Skeletal muscle tissue (tissue), 4 donors: Measurements from ENCODE around the gene TRAPPC2. TPM values are rescaled to one million over a fixed set of nuclear protein-coding genes. Genes with fewer than 3 reads are reported as not detected.

Experiments used
- H3K27ac ChIP-seq: one replicate; pipeline ENCODE4 v1.7.0; 2013; ENCODE audit warnings: mild to moderate bottlenecking, low read depth, low read length, inconsistent platforms
- H3K27me3 ChIP-seq, 3 donors: one replicate each; pipeline ENCODE4 v1.7.0; 2013; ENCODE audit warnings: low read length in 3 of 3; ENCODE audit not compliant: control insufficient read depth in 3 of 3, insufficient read depth in 3 of 3
- H3K36me3 ChIP-seq, 3 donors: one replicate each; pipeline ENCODE4 v1.7.0; 2013; ENCODE audit warnings: low read length in 3 of 3; ENCODE audit not compliant: control insufficient read depth in 3 of 3, insufficient read depth in 3 of 3
- H3K4me1 ChIP-seq, 3 donors: one replicate each; pipeline ENCODE4 v1.7.0; 2013; ENCODE audit warnings: low read length in 3 of 3, mild to moderate bottlenecking in 3 of 3; ENCODE audit not compliant: control insufficient read depth in 3 of 3, insufficient read depth in 3 of 3
- H3K4me3 ChIP-seq, 3 donors: one replicate each; pipeline ENCODE4 v1.7.0; 2013; ENCODE audit warnings: low read length in 3 of 3
- H3K9ac ChIP-seq, 3 donors: one replicate each; pipeline ENCODE4 v1.7.0; 2013; ENCODE audit warnings: low read length in 3 of 3, mild to moderate bottlenecking in 3 of 3, moderate library complexity in 2 of 3, low read depth in 1 of 3
- H3K9me3 ChIP-seq, 3 donors: one replicate each; pipeline ENCODE4 v1.7.0; 2013; ENCODE audit warnings: low read length in 3 of 3; ENCODE audit not compliant: control insufficient read depth in 3 of 3
- total RNA-seq: library from RNA; depleted of rRNA; stranded (reverse); fragments of >200 nt; gene quantifications from one replicate; pipeline ENCODE4 v1.2.3, GENCODE V29; 2014
- donor health status: Osteomylitis.

The TRAPPC2 gene
- total RNA-seq: 9.9 TPM

DNA sequence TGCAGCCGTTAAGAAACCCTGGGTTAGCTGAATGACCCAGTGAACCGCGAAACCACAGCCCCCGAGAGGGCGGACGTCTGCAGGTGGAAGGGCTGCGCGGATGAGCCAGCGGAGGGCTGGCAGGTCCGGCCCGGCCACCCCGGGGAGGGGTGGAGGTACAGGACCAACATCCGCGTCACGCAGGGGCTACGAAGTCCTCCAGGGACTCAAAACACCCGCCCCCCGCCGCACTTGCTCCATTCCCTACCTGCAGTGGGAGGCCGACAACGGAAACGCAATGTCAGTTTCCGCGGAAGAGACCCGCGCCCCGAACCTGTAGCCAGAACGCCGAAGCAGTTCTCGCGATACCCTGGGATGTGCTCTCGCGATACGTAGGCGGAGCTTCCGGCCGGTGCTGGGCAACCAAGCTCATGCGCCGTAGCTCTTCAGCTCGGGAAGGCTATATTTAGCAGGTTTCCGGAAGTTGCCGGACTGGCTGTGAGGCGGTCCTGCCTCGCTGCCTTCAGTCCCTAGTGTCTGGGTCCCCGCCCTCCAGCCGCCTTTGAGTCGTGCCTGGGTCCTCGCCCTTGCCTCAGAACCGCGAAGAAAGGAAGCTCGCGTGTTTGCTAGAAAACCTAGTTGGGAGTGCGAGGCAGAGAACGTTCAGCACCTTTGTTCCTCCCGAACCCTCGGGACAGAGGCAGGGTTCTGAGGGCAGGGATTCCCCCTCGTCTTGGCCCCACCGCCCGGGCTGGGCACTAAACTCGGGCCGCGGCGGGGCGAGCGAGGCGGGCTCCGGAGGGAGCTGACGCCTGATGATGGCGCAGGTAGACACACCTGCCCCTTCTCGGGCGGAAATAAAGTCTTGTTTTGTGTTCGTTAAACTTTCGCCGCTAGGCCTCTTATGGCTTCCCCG, at the start of gene TRAPPC2, which contains the start of gene OFD1:
TRAPPC2 (minus strand) TSS at position 343 of the 895 bp plus-strand sequence. CDS start 14,657 bp downstream, outside the sequence.
OFD1 (plus strand) TSS at position 471 of the 895 bp plus-strand sequence; CDS start at position 795, 324 bp downstream.
- Histone ChIP-seq H3K4me1 (peaks cover 4 to 7% (median 4%) of the 10 kb centered on the region in 3 donors), H3K9me3 (no peaks in the 10 kb centered on the region), H3K27me3 (peaks cover 0 to 4% (median 0%) of the 10 kb centered on the region in 3 donors), H3K9ac (peak within 1 kb of the TSS; percentile 81 to 88 (median 83)), H3K27ac (peak within 1 kb of the TSS; percentile 82), H3K4me3 (peak within 1 kb of the TSS; percentile 83 to 90 (median 85)), H3K36me3 (no peaks in the 10 kb centered on the region)

DNA sequence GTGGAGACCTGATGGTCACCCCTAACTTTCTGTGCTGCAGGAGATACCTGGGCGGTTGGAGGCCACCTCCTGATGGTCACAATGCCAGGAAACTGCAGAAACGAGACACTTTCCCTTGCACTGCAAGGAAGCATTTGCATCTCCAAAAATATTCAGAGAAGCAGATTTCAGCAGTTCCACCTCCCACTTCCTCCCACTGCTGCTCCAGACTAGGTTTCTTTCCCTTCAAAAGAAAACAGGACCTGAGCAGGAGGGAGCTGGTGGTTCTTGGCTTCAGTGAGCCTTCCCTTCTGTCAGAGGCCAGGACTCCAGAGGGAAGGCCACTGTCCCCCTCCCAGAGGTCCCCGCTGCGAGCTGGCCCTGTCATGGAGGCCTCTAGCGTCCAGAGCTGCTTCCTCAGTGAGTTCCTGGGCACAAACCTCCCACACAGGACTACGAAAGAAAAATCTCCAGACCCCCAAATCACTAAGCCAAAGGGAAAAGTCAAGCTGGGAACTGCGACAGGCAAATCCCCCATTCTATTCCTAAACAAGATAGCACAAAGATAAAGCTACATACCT, 46.5 kb upstream of the TRAPPC2 start:
- peaks cover 0 to 7% (median 0%) of the 10 kb centered on the region in 3 donors for H3K27me3 ChIP-seq
- H3K4me1 ChIP-seq: no peaks in the 10 kb centered on the region
- H3K27ac ChIP-seq: no peak overlapping the region
- H3K4me3 ChIP-seq: no peak overlapping the region
- H3K9ac ChIP-seq: no peak overlapping the region
- H3K36me3 ChIP-seq: peaks cover 0 to 2% (median 2%) of the 10 kb centered on the region in 3 donors
- no peaks in the 10 kb centered on the region for H3K9me3 ChIP-seq

GRCh38 chrX:13778916-13779315, 44.5 kb upstream of the TRAPPC2 start:
- no peaks in the 10 kb centered on the region for H3K9me3 ChIP-seq

DNA sequence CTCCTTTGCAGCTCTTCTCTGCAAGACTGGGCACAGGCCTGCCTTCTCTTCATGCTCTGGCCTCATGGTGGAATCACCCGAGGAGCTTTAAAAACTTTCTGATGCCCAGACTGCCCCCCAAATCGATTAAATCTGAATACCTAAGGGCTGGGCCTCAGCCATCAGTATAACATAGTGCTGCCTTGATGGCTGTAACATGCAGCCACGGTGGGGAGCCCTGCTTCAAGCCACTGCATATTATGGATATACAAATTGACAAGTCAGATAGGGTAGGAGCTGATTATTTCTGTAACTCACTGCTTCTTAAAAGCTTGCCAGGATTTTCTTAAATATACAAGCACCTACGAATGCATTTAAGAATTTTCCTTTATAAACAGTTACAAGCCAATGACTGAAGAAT, 42.0 kb upstream of the TRAPPC2 start:
- Histone ChIP-seq H3K27me3 (peaks cover 0 to 7% (median 0%) of the 10 kb centered on the region in 3 donors), H3K27ac (no peak overlapping the region), H3K36me3 (peaks cover 0 to 9% (median 7%) of the 10 kb centered on the region in 3 donors), H3K9ac (no peak overlapping the region), H3K9me3 (no peaks in the 10 kb centered on the region), H3K4me3 (no peak overlapping the region), H3K4me1 (no peaks in the 10 kb centered on the region)

More at GRCh38 chrX:13778916-13779315, 44.5 kb upstream of the TRAPPC2 start:
- Histone ChIP-seq H3K36me3 (peaks cover 0 to 9% (median 7%) of the 10 kb centered on the region in 3 donors), H3K4me3 (no peak overlapping the region), H3K27me3 (peaks cover 0 to 7% (median 0%) of the 10 kb centered on the region in 3 donors), H3K27ac (no peak overlapping the region), H3K9ac (no peak overlapping the region), H3K4me1 (no peaks in the 10 kb centered on the region)

DNA sequence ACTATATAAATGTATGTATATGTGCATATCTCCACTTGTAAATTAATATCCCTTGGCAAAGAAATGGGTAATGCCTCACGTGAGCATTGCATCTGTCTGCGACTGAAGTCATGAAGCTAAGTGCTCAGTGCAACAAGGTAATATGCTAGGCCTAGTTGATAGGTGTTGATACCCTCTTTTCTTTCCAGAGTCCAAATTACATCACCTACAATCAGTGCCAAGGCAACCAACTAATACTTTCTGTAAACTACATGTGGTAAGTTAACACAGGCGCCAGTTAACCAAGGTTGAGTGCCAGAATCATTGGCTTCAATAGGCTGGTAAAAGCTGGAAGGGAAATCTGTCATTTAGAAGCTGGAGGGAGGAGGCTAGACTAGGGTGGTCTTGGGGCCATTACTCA, 41.4 kb upstream of the TRAPPC2 start:
- Histone ChIP-seq H3K4me1 (no peaks in the 10 kb centered on the region), H3K9ac (no peak overlapping the region), H3K27ac (no peak overlapping the region), H3K9me3 (no peaks in the 10 kb centered on the region), H3K4me3 (no peak overlapping the region), H3K36me3 (peaks cover 0 to 9% (median 7%) of the 10 kb centered on the region in 3 donors), H3K27me3 (peaks cover 0 to 6% (median 0%) of the 10 kb centered on the region in 3 donors)

DNA sequence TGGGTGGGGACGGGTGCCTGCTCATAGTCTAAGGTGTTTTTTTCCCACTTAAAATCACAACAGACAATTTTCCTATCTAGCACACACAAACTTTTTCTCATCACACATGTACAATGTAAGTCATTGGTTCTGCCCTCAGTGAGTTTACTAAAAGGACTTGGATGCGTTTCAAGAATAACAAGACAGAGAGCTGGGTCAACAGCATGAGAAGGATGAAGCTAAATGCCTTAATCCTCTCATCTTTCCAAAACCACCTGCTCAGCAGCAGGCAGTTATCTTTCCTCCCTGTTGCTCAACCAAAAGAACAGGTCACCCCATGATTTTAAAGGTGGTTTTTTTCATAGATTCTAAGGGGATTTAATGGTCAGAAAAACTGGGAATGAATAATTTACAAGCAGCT, 40.3 kb upstream of the TRAPPC2 start:
- Histone ChIP-seq H3K36me3 (peaks cover 6 to 10% (median 9%) of the 10 kb centered on the region in 3 donors), H3K9ac (no peak overlapping the region), H3K4me1 (no peaks in the 10 kb centered on the region), H3K27ac (no peak overlapping the region), H3K9me3 (no peaks in the 10 kb centered on the region), H3K4me3 (no peak overlapping the region), H3K27me3 (peaks cover 0 to 1% (median 0%) of the 10 kb centered on the region in 3 donors)

- Histone ChIP-seq H3K9me3 (no peaks in the 10 kb centered on the region), H3K36me3 (peaks cover 11 to 21% (median 14%) of the 10 kb centered on the region in 3 donors), H3K4me3 (no peak overlapping the region), H3K27me3 (peaks cover 0 to 8% (median 0%) of the 10 kb centered on the region in 3 donors), H3K27ac (no peak overlapping the region), H3K9ac (no peak overlapping the region), H3K4me1 (no peaks in the 10 kb centered on the region)
These were observed 35.7 kb upstream of the TRAPPC2 start for GRCh38 chrX:13770013-13770535.

- H3K36me3 ChIP-seq: peaks cover 8 to 21% (median 12%) of the 10 kb centered on the region in 3 donors
- H3K4me1 ChIP-seq: no peaks in the 10 kb centered on the region
- H3K27ac ChIP-seq: no peak overlapping the region
- H3K9me3 ChIP-seq: no peaks in the 10 kb centered on the region
- H3K4me3 ChIP-seq: no peak overlapping the region
- H3K27me3 ChIP-seq: peaks cover 0 to 8% (median 0%) of the 10 kb centered on the region in 3 donors
- H3K9ac ChIP-seq: no peak overlapping the region
These were observed 34.5 kb upstream of the TRAPPC2 start for GRCh38 chrX:13768939-13769338.

GRCh38 chrX:13764765-13765164, 30.3 kb upstream of the TRAPPC2 start:
- Histone ChIP-seq H3K4me1 (no peaks in the 10 kb centered on the region), H3K4me3 (no peak overlapping the region), H3K9me3 (no peaks in the 10 kb centered on the region), H3K36me3 (peaks cover 11 to 38% (median 19%) of the 10 kb centered on the region in 3 donors), H3K27me3 (peaks cover 0 to 8% (median 0%) of the 10 kb centered on the region in 3 donors), H3K9ac (no peak overlapping the region), H3K27ac (peak overlapping the region; percentile 25)
